GM21576 (cell line): ENCODE data around the gene KCNQ1.

Experiments used
- ATAC-seq: cut with Tn5 transposase; IDR thresholded peaks from one replicate; pipeline ENCODE4 v1.9.1; 2021; ENCODE audit warnings: mild to moderate bottlenecking, moderate library complexity; ENCODE audit not compliant: unreplicated experiment

KCNQ1 gene

DNA sequence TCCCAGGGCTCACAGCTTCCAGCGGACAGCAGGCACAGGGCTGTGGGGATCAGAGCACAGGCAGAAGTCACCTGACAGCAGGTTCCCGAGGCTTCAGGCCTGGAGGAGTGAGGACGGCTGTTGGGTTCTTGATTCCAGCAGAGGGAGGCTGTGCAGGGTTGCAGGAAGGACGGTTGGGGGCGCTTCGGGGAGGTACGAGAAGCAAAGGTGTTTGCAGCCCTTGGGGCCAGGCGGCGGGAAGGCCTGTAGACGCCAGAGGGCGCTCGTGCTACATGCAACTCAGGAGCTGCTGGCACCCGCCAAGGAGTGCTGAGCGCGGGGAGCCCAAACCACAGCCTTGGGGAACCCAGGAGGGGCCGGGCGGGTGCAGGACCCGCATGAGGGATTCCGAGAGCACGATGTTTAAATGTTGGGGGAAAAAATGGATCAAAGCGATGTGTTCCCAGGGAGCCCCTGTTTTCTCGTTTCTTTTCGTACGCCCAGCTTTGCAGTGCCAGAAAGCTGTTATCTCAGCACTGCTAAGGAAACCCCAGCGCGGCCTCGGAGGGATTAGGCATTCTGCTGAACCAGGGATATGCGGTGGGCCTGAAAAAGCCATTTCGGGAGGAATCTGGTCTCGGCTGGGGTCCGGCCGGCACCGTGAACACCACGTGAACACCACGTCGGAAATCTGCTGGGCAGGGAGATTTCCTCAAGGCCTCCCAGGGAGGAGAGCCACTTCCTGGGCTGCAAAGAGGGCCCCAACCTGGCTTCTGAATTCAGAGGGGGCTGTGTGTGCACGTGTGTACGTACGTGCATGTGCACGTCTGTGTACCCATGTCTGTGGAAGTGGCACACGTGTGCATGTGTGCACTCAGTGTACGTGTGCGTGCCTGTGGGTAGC is 88.1 kb downstream of the KCNQ1 start:
- peak; percentile 57 for ATAC-seq

DNA sequence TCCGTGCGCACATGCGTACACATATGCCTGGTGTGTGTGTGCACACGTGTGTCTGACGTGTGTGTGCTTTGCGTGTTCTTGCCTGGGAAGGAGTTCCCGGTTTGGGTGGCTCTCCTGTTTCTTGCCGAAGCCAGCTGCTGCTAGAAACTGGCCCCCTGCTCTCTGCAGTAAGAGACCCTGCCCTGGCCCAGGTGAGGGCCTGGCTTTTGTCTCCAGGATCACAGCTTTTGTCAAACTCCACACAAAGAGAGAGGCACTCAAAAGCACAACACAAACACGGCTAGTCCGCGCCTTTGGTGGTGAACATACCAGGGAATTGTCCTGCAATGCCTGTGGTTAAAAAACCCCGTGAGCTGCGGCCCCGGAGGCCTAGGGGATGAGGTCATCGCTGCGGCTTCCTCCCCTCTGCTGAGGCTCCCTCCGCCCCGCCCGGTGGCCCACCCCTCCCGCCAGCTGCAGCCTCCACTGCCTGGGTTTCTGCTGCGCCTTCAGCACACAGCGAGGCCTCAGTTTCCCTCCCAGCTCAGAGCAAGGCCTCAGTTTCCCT is 88.9 kb downstream of the KCNQ1 start:
- ATAC-seq = no peak

DNA sequence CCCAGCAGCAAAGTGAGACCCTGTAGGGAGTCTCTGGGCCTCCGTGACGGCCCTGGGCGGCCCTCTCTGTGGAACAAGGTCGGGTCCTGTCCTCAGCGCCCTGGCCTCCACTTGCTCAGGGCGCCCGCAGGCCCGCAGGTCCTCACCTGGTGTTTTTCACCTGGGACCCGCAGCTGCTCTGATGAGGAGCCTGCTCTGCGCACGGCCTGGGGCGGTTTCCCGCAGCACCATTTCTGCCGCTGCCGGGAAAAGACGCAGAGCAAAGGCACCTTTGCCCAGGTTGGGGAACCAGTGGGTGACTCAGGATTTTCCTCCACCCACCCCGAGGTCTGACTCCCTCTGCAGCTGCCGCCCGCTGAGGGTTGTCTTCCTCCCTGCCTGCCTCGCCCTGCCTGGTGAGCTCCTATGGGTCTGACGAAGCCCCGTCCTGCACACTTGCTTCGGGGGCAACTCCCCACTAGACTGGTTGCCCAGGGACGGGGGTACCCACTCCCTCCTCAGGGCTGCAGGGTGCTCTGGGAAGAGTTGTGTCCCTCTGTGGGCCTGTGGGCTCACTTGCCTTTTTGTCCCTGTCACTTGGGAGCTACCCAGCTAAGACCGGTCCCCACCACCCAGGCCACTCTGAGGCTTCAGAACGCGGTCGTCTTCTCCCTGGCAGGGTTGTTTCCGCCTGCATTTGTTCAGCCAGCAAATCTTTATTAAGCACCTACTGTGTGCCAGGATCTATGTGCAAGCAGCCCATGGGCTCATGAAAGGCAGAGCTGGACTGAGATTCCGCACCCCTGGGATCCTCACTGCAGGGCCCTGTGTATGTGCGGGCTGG is 89.5 kb downstream of the KCNQ1 start:
- no peak for ATAC-seq

DNA sequence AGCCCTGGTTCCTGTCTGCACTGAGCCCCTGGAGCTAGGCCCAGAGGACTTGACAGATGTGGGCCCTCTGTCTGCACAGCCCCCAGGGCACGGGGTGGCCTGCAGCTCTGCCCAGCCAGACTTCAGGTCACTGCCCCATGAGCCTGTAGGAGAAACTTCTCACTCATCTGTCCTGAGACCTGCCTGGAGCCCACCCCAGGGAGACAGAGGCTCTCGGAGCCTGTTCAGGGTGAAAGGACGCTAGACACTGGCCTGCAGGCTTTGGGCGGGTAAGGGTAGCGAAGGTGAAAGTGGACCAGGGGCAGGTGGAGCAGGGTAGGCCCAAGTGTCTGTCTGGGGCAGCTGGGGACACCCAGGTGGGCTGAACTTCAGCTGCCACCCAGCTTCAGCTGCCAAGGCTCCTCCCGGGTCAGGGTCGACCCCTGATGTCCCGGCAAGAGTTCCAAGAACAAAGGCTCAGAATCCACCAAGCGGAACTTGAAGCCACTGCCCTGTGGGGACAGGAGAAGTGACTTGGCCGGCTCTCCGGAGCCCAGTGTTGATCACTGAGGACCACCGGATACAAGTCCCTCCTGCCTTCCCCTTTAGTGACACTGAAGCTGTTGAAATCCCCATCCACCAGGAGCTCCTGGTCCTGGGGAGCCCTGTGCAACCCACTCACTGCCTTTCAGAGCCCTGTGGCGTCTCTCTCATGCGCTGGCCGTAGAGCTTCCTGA is 90.3 kb downstream of the KCNQ1 start:
- ATAC-seq = no peak

DNA sequence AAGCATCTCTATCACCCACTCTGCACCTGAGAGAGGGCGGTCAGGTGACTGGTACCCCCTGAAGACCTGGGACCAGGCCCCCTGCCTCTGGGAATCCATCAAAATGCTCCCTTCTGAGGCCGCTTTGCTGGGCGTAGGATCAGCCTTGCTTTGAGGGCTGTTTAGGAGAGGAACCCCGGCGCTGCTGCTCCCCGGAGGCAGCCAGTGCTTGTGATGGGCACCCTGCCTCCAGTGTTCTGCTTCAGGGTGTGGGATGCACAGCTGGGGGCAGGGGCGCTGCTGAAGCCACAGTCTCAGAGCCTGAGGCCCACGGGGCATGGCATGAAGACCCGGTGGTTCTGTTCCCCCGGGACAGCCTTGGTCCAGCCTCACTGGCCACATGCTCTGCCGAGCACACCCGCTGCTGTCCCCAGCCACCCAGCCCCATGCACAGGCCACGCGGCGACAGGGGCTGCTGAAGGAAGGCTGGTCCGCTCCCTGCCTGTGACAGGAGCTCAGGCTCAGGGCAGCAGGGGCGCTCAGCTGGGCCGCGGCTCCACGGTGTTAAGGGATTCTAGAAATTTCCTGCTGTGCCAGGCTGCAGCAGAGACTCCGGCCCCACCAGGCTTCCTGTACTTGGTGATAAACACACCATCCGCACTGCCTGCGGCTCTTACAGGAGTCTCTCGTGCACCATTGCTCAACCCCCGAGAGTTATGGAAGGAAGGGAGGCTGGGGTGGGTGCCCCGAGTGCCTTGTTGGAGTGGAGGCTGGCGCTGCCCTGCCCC is 91.0 kb downstream of the KCNQ1 start:
- no peak for ATAC-seq

DNA sequence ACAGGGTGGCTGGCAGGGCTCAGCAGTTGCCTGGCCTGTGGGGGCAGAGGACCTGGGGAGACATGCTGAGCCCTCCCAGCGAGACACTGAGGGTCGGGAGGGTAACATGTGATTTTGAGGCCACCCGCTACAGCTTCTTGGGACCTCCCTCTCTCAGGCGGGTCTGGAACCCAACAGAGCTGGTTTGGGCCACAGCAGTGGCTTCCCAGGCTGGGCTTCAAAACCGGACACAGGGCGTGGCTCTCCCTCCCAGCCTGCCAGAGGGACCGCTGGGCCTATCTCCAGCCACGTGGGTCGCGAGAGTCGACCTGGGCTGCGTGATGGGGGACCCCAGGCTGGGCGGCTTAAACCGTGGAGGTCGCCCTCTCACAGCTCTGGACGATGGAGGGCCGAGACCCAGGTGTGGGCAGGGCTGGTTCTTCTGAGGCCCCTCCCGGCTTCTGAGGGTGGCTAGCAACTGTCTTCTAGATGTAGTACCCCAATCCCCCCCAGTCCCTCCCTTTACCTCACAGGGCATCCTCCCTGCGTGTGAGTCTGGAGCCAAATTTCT is 91.7 kb downstream of the KCNQ1 start:
- no peak for ATAC-seq

DNA sequence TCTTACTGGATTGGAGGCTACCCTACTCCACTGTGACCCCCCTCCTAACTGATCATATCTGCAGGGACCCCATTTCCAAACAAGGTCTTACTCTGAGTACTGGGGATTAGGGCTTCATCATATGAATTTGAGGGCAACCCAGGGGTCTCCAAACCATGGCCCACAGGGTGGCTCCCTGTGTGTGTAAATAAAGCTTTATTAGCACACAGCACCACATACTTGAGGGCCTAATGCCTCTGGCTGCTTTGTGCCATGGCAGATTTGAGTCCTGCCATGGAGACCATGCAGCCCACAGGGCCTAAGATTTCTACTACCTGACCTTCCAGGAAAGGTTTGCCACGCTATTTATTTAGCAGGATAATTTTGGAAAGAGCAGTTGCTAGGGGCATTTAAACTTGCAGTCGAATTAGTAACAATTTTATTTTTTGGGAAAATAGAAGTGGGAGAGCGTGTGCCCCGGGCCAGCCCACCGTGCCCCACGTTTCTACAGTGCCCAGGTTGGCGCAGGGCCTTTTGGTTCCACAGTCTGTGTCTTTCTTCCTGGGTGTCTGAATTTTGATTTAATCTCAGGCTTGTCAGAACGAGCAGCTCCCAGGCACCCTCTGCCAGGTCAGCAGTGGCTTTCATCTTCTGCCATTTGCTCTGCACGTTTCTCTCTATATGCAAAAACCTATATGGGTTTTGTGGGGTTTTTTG is 92.3 kb downstream of the KCNQ1 start:
- ATAC-seq = no peak

DNA sequence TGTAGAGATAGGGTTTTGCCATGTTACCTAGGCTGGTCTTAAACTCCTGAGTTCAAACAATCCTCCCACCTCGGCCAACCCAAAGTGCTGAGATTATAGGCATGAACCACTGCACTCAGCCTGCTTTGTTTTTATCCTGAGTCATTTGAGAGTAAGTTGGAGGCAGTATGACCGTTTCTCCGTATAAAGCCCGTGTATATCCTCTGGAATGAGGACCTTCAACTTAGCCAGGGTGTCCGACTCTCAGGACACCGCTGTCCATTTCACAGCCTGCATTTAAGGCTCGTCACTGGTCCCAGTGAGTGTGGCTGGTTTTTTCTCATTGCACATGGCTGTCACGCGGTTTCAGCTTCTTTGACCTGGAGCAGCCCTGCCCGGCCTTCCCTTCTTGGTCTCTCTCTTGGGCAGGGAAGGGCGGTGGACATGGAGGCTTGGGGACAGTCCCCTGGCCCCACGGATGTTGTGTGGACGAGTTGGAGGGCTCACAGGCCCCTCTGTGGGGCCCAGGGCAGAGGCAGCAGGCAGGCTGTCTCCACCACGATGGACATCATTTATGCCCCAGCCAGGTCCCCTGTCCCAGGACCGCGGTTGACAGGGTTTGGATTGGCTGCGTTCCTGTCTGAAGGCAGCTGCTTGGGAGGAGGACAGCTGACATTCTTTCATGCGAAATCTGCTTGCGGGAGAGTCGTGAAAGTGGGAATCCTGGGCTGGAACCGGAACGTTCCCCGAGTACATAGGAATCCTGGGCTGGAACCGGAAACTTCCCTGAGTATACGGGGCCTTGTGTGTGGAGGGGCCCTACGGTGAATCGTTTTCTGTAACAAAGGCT is 93.3 kb downstream of the KCNQ1 start:
- ATAC-seq = no peak

DNA sequence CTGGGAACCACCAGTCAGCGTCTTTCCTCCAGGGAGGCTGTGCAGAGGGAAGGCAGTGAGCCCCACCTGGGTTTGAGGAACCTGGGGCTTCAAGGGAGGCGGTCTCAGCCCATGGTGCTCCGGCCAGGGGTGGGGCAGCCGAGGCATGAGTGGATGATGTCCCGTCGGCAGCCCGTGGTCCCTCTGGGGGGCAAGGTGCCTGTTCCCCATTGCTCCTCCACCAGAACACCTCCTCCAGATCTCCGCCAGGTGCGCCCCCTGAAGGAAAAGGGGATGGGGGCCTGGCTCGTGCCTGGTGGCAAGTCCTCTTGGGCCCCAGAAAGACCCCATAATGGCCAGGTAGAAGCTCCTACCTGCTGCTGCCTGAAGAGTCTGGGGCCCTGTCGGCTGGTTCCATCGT is 94.1 kb downstream of the KCNQ1 start:
- no peak for ATAC-seq

DNA sequence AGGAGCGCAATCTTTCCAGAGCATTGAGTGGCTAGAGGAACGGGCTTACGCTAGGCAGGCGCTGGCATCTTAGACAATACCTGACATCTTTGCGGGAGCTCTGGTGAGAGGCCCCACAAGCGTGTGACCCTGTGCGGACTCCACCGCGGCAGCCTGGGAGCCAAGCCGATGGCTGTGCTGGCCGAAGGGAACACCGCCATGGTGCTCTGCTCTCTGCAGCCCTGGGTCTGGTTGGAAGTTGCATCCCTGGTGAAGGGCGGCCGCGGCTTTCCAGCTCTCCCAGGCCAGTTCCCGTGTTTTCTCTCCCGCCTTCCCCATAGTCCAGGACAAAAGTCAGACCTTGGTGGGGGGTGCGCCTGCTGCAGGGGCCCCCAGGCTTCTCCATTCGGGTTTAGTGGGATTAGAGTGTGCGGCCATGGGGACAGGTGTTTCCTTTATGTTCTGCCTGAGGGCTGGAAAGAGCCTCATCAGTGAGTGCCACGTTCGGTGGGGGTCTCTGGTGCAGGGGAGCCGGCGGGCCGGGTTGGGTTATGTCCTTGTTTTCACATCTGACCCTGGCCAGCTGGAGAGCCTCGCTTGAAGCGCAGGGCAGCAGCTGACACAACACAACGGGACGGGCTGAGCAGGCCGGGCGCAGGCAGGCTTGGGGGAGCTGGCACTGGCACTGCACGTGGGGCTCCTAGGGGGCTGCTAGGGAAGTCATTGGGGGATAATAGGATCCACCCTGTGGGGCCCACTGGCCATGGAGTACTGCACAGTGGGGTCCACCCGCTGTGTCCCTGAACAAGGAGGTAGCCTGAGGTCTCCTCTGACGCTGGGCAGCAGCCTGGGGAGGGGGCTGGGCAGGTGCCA is 94.8 kb downstream of the KCNQ1 start:
- no peak for ATAC-seq

DNA sequence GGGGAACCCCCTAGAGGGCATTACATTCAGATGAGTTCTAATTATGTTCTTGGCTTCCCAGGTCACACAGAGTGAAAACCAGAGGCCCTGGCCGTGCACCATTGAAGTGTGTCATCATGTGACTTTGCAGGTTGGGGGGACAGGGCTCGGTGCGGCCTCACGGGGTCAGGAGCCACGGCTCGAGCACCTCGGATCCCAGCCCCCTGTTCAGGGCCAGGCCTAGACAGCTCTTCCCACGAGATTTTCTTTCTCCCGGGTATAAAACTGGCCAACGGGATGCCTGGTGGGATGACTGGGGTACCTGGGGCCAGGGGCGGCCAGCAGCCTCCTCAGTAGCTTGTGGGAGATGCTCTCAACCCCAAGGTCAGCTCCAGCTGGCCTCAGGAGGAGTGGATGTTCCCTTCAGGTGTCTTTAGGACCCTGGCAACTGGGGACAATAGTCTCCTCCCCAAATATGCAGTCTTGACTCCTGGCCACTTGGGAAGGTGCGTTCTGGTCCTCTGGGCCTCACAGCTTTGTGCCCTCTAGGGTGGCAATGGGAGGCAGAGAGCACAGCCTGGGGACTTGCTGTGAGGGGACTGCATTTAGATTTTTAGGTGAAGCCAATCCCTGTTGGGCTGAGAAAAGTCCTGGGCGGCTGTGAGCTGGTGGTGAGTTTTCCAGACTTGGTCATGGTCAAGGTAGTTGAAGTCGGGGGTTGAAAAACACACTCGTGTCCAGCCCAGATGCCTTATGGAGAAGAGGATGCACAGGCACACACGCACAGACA is 95.6 kb downstream of the KCNQ1 start:
- ATAC-seq = no peak

DNA sequence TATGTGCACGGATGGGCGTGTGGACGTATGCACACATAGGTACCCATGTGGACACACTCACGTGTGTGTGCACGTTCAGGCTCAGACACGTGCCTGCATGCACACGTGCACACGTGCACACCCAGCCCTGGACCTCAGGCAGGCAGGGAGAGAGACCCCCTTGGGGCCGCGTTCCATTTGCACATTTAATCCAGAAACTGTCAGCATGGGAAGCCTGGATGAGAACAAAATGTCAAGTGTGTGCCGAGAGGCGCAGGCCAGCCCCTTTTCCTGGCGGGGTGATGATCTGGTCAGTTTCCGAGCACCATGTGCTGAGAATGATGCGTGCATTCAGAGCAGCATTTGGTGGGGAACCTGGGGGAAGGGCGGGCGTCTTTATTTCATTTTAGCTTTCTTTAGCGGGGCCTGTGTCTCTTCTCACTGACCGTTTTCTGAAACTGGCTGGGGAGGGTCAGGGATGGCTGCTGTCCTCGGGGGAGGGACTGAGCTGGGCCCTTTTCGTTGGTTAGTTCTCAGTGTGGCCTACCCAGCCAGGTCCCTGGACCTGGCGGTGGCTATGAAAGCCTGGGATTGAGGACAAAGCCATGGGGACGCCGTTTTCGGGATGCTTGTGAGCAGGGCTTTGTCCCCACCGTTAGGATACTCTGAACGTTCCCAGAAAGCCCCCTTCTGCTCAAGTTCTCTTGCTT is 96.3 kb downstream of the KCNQ1 start:
- no peak for ATAC-seq

DNA sequence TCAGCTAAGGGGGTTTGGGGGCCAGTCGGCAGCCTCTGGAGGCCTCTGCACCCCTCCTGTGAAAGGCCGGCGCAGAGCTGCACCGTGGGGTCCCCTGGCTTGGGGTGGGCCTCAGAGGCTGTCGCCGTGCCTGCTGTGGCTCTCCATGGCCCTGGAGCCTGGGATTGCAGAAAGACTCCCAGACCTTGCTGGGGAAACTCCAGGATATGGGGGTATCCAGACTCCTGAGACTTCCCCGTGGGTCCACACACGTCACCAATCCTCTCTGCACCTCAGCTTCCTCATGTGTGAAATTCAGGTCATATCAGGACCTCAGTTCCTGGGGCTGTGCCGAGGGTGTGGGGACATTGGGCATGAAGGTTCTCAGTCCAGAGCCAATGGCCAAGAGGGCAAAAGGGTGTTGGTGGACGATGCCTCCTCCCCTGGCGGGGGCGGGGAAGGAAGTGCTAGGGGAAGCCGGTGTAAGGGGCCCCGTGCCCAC is 97.1 kb downstream of the KCNQ1 start:
- ATAC-seq = no peak

DNA sequence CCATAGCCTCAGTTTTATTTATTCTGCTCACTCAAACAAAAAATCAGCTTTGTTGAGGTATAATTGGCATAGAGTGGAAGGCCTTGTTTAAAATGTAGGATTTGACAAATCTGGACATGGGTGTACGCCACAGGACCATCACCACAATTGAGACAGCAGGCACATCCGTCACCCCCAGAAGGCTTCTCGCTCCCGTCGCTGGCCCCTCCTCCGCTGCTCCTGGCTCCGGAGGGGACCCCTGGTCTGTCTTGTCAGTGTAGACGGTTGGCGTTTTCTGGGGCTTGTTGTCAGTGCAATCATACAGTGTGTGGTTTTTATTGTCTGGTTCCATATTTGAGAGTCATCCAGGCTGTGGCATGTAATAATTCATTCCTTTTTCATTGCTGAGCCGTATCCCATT is 97.6 kb downstream of the KCNQ1 start:
- no peak for ATAC-seq

DNA sequence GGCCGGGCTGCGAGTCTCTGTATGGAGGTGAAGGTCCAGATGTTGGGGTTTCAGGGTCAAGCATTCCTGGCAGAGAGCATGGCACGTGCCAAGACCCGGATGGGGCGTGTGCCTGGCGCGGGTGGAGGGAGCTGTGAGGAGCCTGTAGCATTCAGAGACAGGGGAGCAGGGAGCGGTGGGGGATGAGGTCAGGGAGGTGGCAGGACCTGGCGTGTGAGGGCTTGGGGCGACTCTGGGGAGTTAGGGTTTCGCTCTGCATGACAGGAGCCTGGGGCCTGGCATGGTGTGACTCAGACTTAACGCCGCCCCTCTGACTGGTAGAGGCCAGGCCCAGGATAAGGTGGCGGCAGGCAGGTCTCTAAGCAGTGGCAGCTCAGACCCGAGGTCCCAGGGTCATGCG is 103.0 kb downstream of the KCNQ1 start:
- ATAC-seq = no peak

DNA sequence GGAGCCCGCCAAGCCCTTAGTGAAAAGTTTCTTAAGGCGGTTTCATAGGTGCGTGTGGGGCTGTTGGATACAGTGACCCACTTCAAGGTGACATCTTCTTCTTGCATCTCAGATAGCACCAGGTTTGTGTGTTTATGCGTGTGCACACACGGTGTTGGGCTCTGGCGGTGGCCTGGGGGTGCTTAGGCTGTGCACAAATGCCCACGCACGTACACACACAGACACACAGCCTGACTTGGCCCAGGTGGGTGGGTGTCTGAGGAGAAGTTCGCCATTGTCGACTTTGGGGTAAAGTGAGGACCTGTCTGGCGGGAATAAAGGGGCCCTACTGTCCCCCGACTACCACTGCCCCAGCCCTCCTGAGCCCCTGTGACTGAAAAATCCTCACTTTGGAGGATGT is 103.8 kb downstream of the KCNQ1 start:
- no peak for ATAC-seq
